ENCODE data around the gene PDE4B.

Gene PDE4B

DNA sequence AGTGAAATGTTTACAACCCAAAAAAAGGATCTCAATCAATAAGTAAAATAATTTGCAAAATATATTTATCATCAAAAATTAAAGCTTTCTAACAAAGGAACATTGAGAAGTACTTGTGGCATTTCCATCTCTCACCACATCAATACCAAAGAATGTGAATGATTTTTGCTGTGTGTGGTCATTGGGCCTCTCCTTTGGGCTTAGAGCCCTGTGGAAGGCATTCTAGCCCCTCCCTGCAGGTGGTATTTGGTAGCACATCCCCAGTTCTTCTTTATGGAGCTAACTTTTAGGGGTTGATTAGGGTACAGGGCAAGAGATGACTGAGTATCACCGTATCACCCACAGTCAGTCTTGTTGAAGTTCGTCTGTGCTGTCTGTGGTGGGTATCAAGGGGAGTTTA lies 447.1 kb downstream of the PDE4B start:
- no peak overlapping the region for H3K4me3 ChIP-seq (ENCODE audit: low read depth, low read length)
- H3K36me3 ChIP-seq: no peaks in the 10 kb centered on the region
- no peaks in the 10 kb centered on the region for H3K9me3 ChIP-seq
- peaks cover 14% of the 10 kb centered on the region for H3K4me1 ChIP-seq
- no peak for DNase-seq
- no peaks in the 10 kb centered on the region for H3K27me3 ChIP-seq
- TF ChIP-seq, protein P1, sequence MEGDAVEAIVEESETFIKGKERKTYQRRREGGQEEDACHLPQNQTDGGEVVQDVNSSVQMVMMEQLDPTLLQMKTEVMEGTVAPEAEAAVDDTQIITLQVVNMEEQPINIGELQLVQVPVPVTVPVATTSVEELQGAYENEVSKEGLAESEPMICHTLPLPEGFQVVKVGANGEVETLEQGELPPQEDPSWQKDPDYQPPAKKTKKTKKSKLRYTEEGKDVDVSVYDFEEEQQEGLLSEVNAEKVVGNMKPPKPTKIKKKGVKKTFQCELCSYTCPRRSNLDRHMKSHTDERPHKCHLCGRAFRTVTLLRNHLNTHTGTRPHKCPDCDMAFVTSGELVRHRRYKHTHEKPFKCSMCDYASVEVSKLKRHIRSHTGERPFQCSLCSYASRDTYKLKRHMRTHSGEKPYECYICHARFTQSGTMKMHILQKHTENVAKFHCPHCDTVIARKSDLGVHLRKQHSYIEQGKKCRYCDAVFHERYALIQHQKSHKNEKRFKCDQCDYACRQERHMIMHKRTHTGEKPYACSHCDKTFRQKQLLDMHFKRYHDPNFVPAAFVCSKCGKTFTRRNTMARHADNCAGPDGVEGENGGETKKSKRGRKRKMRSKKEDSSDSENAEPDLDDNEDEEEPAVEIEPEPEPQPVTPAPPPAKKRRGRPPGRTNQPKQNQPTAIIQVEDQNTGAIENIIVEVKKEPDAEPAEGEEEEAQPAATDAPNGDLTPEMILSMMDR (IDR thresholded peaks at IDR 0.05; ENCODE audit: low read depth, low read length): no peak; the same call in 1 of the 2 replicates

DNA sequence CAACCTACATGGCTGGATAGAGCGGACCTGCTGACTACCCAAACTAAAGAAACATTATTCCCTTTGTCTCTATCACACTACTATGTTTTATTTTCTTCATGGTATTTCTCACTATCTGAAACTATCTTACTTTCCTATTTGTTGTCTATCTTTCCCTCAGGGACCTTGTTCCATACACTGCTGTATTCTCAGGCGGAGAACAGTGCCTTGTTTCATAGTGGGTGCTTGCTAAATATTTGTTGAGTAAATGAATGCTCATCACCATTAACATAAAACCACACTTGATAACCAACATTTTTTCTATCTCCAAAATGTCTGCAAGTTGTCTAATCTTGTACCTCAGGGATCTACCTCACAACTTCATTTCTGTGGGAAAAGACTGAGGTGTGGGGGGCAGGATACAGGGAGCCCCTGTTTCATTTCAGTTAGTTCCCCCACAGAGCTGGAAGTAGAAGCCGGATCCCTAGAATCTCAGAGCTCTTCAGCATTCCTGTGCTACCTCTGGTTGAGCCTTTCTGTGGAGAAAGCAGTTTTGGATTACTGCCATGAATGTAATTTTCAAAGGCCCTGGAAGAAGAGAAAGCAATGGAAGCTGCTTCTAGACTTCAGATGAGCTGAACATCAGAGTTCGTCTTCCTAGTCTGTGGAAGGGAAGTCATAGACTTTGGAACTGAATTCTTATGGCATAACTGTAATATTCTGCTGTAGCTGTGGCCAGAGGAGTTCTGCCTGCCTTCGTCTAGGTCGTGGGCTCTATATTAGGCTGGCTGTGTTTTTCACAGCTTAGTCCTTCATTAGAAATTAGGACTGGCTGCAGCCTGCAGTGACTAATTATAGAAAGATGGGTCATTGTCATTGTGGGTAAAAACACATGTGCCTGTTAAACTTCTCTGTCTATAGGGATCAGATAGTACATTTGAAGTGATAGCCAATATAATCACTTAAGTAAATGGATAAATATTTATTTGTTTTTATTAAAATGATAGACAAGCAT lies 448.1 kb downstream of the PDE4B start:
- no peaks in the 10 kb centered on the region for H3K27me3 ChIP-seq
- no peak overlapping the region for H3K4me3 ChIP-seq (ENCODE audit: low read depth, low read length)
- H3K4me1 ChIP-seq: peaks cover 24% of the 10 kb centered on the region
- no peak for DNase-seq
- TF ChIP-seq, protein P1 (IDR thresholded peaks at IDR 0.05; ENCODE audit: low read depth, low read length): no peak
- no peaks in the 10 kb centered on the region for H3K9me3 ChIP-seq
- H3K36me3 ChIP-seq: no peaks in the 10 kb centered on the region

DNA sequence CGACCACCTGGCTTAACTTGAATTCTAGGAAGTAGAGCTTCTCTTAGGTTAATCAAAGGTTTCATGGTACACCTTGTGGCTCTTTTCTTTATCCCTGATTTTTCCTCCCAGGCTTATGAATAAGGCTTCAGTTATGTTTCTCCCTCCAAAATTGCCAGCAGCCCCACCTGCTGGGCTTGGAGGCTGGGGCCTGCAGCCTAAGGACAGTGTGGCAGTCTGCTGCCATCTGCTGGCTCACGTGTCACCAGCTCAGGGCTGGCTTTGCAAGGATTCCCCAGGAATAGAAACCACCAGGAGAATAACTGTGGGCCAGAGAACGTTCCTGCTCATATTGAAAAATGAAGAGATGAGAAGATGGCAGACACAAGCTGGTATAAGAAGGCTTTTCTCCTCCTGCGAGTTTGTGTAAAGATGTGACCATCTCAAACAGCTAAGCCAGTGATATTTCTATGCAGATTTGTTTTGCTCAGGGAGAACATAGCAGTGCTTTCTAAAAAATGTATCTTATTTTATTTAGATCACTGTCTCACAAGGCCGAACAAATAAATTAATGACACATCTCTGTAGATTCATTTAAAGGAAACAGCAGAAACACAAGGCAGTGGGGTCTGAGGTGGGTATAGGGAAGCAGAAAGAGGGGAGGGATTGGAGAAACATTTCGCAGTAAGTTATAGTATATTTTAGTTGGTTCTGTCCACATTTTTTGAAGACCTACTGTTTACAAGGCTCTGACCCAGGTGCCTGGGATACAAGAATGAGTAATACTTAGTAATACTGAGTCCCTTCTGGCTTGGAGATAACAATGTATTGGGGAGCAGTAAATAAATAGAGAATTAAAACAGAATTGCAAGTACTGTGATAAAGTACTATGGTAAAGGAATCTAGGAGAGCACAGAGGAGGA lies 450.2 kb downstream of the PDE4B start:
- TF ChIP-seq, protein P1 (IDR thresholded peaks at IDR 0.05; ENCODE audit: low read depth, low read length): peak; percentile 98
- Histone ChIP-seq H3K4me3 (ENCODE audit: low read depth, low read length) (no peak overlapping the region), H3K27me3 (no peaks in the 10 kb centered on the region), H3K36me3 (no peaks in the 10 kb centered on the region), H3K9me3 (no peaks in the 10 kb centered on the region), H3K4me1 (peaks cover 28% of the 10 kb centered on the region)
- DNase-seq: peak; percentile 81

DNA sequence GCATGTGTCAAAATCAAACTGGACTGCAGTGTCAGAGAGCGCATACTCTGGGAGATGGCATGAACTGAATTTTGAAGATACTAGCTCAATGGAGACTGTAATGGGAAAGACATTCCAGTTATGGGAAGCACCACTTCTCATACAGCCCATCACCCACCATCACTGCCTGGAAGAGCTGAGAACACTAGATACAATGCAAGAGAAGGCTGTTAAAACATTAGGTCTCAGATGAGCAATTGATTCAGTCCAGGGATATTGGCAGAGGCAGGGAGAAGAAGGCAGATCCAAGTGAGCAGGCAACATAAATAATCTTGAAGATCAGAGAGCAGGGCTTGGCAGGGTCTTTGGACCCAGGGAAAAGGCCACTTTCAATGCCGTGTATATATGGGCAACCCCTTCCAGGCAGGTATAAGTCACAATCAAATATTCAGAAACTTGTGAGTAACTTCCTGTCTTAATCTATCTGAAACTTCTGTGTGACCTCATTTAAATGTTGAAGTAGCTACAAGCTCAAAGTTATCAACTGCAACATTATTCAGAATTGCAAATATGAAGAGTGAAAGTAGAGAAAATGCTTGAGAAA lies 450.9 kb downstream of the PDE4B start:
- no peak for DNase-seq
- Histone ChIP-seq H3K9me3 (no peaks in the 10 kb centered on the region), H3K27me3 (no peaks in the 10 kb centered on the region), H3K4me1 (peaks cover 28% of the 10 kb centered on the region), H3K36me3 (no peaks in the 10 kb centered on the region), H3K4me3 (ENCODE audit: low read depth, low read length) (no peak overlapping the region)
- TF ChIP-seq, protein P1 (IDR thresholded peaks at IDR 0.05; ENCODE audit: low read depth, low read length): no peak

DNA sequence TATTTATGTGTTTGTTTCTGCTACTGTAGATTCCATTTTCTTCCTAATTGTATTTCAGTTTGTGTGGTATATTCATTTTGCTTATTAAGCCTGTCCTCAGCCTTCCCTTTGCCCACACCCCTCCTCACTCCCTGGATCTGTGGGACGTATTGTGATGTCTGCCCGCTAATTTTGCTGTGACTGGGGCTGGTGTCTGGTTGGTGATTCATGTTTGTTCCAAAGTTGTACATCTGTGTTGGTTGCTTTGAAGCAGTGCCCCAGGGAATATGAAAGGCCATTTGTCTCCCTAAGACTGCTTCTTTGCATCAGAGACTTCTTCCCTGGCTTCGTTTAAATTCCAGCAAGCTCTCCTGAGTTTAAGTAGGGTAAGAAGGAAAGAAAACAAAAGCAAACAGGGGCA lies 451.7 kb downstream of the PDE4B start:
- H3K9me3 ChIP-seq: no peaks in the 10 kb centered on the region
- peaks cover 28% of the 10 kb centered on the region for H3K4me1 ChIP-seq
- no peaks in the 10 kb centered on the region for H3K27me3 ChIP-seq
- no peaks in the 10 kb centered on the region for H3K36me3 ChIP-seq
- TF ChIP-seq, protein P1 (IDR thresholded peaks at IDR 0.05; ENCODE audit: low read depth, low read length): no peak
- no peak overlapping the region for H3K4me3 ChIP-seq (ENCODE audit: low read depth, low read length)
- peak; percentile 66 for DNase-seq

Data from BE2C (cell line).